ENCODE results near the gene AGXT2.

Gene AGXT2

GRCh38 chr5:35047785-35048404 is at the start of gene AGXT2:
Gene AGXT2 (minus strand): TSS chr5:35047949. CDS start chr5:35047892, 57 bp downstream.
- DNase-seq (ENCODE audit: low read depth, low spot score) = no peak

DNA sequence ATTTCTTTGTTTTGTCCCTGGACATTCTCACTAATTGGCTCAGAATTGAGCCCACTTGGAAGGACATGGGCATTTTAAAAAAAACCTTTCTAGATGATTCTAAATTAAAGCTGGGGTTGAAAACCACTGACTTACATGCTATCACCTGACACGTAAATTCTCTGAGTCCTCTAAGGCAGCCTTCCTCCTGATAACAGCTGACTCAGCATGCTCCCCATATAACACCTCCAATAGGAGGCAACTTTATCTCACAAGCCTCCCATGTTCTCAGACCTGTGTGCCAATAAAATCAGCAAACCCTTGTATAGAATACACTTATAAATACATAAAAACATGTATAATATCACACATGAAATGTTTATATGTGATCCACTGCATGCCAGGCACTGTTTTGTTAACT is 49.2 kb upstream of the AGXT2 start:
- no peak for DNase-seq (ENCODE audit: low read depth, low spot score)

DNA sequence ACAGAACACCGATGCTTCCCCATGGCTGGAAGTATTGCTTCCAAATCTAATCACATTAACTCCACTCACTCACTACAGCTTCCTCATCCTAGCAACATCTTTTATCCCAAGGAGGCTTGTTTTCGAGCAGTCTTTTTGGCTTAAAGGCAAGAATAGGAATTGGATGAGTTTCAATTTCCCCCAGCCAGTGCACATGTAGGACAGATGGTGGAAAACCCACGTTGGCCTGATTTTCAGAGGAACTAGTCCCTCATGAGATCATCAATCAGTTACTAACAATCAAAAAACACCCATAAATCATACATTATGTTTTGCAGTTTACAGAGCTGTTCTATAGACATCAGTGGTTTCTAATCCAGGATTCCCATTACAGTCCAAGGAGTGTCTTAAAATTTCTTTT is 48.5 kb upstream of the AGXT2 start:
- no peak for DNase-seq (ENCODE audit: low read depth, low spot score)

GRCh38 chr5:35095366-35095765 is 47.6 kb upstream of the AGXT2 start:
- no peak for DNase-seq (ENCODE audit: low read depth, low spot score)

GRCh38 chr5:35094948-35095347 is 47.2 kb upstream of the AGXT2 start:
- no peak for DNase-seq (ENCODE audit: low read depth, low spot score)

DNA sequence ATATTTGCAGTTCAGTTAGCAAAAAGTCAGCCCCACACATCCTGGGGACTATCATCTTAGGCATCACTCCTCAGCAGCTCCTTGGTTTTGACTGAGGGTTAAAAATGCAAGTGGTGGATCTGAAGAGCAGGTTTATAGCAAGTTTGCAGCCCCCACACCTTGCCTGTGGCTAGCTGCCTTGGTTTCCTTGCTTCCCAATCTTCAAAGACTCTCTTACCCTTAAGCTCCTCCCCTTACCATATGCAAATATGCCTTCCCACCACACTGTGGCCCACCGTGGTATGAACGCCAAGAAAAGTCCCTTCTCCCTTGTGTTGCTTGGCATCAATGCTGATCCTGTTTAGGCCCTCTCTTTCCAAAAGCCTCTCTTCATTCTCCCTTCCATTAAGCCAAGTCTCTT is 45.0 kb upstream of the AGXT2 start:
- no peak for DNase-seq (ENCODE audit: low read depth, low spot score)

DNA sequence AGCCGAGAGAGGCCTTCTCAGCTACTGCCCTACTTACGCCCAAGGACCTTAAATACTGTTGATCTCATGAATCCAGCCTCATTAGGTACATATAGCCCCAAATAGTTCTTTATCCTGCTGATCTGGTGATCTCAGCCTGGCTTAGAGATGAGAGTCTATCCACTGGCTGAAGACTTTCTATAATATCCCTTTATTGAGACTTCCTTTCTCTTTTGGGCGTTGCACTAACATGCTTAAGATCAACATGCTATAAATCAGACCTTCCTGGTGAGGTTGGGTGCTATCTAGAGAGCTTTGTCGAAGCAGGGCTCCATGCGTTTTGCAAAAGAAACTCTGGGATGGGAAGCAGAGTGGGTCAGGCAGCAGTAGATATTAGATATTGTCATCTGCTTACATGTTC is 44.0 kb upstream of the AGXT2 start:
- no peak for DNase-seq (ENCODE audit: low read depth, low spot score)

GRCh38 chr5:35089334-35090314 is 41.9 kb upstream of the AGXT2 start:
- peak; percentile 28 for DNase-seq (ENCODE audit: low read depth, low spot score)

- no peak for DNase-seq (ENCODE audit: low read depth, low spot score)
Measured at GRCh38 chr5:35087991-35088390, 40.2 kb upstream of the AGXT2 start.

DNA sequence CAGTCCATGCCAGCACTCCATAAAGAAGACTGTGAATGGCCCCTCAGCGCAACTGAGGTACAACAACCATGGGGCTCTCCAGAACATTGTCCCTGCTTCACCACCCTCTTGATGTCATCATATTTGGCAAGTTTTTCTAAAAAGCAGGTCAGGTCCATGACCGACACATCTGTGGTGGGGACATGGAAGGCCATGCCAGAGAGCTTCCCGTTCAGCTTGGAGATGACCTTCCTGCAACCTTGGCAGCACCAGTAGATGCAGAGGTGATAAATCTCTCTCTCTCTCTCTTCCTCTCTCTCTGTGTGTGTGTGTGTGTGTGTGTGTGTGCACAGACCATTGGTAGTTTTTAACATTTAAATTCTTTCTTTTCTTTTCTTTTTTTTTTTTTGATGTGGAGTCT is 35.4 kb upstream of the AGXT2 start:
- DNase-seq (ENCODE audit: low read depth, low spot score) = no peak

GRCh38 chr5:35082530-35082929 is 34.8 kb upstream of the AGXT2 start:
- no peak for DNase-seq (ENCODE audit: low read depth, low spot score)

GRCh38 chr5:35081134-35081533 is 33.4 kb upstream of the AGXT2 start:
- no peak for DNase-seq (ENCODE audit: low read depth, low spot score)

GRCh38 chr5:35073160-35073559 is 25.4 kb upstream of the AGXT2 start:
- no peak for DNase-seq (ENCODE audit: low read depth, low spot score)

DNA sequence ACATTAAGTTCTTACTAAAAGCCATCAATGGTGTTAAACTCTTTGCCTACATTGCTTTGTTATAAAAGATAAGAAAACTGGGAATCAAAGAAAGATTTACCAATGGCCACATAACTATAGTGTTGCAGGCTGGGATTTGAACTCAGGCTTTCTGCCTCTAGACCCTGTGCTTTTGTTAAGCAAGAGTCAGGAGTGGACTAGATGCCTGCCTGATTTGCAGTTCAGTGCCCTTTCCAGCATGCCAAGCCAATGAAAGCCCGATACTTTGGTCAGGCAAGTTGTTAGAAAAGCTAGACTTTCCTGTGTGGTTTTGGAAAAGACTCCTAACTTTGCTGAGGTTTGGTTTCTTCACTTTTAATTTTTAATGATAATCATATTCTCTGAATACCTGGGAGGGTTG is 21.4 kb upstream of the AGXT2 start:
- no peak for DNase-seq (ENCODE audit: low read depth, low spot score)

GRCh38 chr5:35067985-35068384 is 20.2 kb upstream of the AGXT2 start:
- DNase-seq (ENCODE audit: low read depth, low spot score) = no peak

DNA sequence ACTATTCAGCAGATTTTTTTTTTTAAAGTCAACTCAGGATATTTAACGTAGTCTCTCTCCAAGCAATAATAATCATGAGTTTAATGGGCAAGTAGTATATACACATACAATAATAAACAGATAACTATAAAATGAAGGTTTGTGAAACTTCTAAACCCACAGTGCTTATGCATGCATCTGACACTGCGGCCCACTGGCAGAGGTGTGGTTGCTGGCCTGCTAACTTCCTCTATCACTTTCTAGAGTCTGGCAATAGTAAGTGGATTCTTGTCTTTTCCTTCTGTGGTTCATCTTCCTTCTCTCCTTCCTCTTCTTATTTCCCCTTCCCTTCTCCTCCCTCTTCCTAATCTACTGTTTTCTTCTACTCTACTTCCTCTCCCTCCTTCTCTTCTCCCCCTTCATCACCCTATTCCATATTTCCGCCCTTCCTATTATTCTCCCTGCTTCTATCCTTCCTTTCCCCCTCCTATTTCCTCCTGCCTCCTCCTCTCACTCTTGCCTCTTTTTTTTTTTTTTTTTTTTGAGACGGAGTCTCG is 18.6 kb upstream of the AGXT2 start:
- no peak for DNase-seq (ENCODE audit: low read depth, low spot score)

DNA sequence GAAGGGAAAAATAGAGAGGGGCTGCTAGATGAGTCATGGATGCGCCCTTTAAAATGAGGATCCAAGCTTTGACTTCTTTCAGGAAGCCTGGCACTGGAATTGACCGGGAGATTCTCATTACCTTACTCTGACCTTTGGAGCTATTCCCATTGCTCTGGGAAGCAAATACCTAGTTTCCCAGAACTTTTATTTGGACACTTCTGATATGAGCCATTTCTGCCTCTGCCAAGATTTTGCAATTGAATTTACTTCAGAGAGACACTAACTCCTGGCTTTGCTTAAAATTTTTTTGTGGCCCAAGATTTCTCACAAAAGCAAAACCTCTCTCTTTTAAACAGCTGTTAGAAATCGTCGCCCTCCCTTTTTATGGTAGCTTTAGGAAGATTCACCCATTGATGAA is 15.7 kb upstream of the AGXT2 start:
- DNase-seq (ENCODE audit: low read depth, low spot score) = no peak

GRCh38 chr5:35061211-35061770 is 13.5 kb upstream of the AGXT2 start:
- no peak for DNase-seq (ENCODE audit: low read depth, low spot score)

DNA sequence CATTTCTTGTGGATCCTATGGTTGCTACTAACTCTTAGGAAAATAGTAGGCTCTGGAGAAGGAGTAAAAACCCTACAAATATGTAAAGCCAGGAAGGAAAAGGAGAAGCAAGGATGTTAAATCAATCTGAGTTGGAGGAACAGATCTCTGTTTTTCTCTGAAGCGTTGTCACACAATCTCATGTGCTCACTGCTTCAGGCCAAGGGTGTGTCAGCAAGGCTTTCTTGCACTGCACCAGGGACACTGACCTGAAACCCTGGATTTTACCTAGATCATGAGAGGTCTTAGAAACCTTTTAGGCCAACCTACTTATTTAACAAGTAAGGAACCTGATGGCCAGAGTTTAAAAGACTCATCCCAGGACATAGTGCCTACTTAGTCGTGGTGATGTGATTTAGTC is 12.5 kb upstream of the AGXT2 start:
- DNase-seq (ENCODE audit: low read depth, low spot score) = no peak

GRCh38 chr5:35059251-35059650 is 11.5 kb upstream of the AGXT2 start:
- no peak for DNase-seq (ENCODE audit: low read depth, low spot score)

DNA sequence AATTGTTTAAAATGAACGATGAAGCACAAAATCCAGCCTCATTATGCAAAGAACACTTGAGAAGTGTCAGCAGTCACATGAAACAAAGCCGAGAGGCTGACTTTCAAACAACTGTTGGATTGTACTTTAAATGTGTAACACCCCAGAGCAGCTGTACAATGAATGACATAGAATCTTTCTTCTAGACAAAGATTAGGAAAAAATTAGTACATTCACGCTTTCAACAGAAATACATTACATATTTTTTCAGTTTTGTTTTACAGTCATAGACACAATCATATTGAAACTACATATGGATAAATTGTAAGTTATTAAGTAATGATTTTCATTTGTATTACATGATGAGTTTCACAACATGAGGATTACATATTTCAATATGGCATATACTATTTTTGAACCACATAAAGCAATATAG is 10.6 kb upstream of the AGXT2 start:
- no peak for DNase-seq (ENCODE audit: low read depth, low spot score)

- DNase-seq (ENCODE audit: low read depth, low spot score) = no peak
Measured at GRCh38 chr5:35056686-35057085, 8.9 kb upstream of the AGXT2 start.

All from iPS DF 19.7 (cell line).